Osteoblast (primary cell): ENCODE results near the gene MICU2. TPM values are rescaled to one million over a fixed set of nuclear protein-coding genes. Genes with fewer than 3 reads are reported as not detected.
A peak's percentile ranks its signal among the peaks of the same experiment; 100 is the strongest.

Experiments used
- DNase-seq: peaks from one replicate; pipeline ENCODE4 v3.0.0; 2011; ENCODE audit warnings: low spot score, mixed read lengths; ENCODE audit not compliant: insufficient read length; ENCODE audit errors: missing footprints
- H2AFZ ChIP-seq: 2 replicates; pipeline ENCODE4 v1.6.0; 2011; ENCODE audit warnings: mild to moderate bottlenecking, low read length
- H3K27ac ChIP-seq: 2 replicates; pipeline ENCODE4 v1.5.1; 2011; ENCODE audit warnings: mild to moderate bottlenecking, low read depth, low read length, moderate library complexity
- H3K27me3 ChIP-seq: 2 replicates; pipeline ENCODE4 v1.6.0; 2012; ENCODE audit warnings: mild to moderate bottlenecking, control low read depth, inconsistent platforms, low read length, moderate library complexity; ENCODE audit not compliant: insufficient read depth
- H3K36me3 ChIP-seq: 2 replicates; pipeline ENCODE4 v1.5.1; 2011; ENCODE audit warnings: mild to moderate bottlenecking, low read length, control low read depth, moderate library complexity; ENCODE audit not compliant: insufficient read depth
- H3K4me1 ChIP-seq: 2 replicates; pipeline ENCODE4 v1.5.1; 2011; ENCODE audit warnings: mild to moderate bottlenecking, low read length, control low read depth, moderate library complexity; ENCODE audit not compliant: insufficient read depth
- H3K4me2 ChIP-seq: 2 replicates; pipeline ENCODE4 v1.6.0; 2011; ENCODE audit warnings: mild to moderate bottlenecking, low read length; ENCODE audit not compliant: insufficient read depth
- H3K4me3 ChIP-seq: fragments of 200-600 bp; sonication (generic); 3 replicates; pipeline ENCODE4 v1.5.1; 2012; ENCODE audit warnings: mild to moderate bottlenecking, low read length, inconsistent platforms; ENCODE audit not compliant: insufficient read depth
- H3K79me2 ChIP-seq: 2 replicates; pipeline ENCODE4 v1.6.0; 2012; ENCODE audit warnings: mild to moderate bottlenecking, low read length, control low read depth, inconsistent platforms; ENCODE audit not compliant: insufficient read depth
- H3K9me3 ChIP-seq: 2 replicates; pipeline ENCODE4 v1.5.1; 2011; ENCODE audit warnings: low read depth, low read length, control low read depth
- H4K20me1 ChIP-seq: 2 replicates; pipeline ENCODE4 v1.6.0; 2012; ENCODE audit warnings: mild to moderate bottlenecking, low read length, control low read depth; ENCODE audit not compliant: insufficient read depth
- CTCF ChIP-seq: IDR thresholded peaks from 2 replicates; pipeline ENCODE4 v1.5.1; 2011; ENCODE audit warnings: mild to moderate bottlenecking, low read depth, low read length, moderate library complexity; ENCODE audit errors: extremely low read depth
- total RNA-seq: library from RNA; depleted of rRNA; stranded (reverse); fragments of >200 nt; gene quantifications from 2 replicates; pipeline ENCODE4 v1.2.3, GENCODE V29; 2012

The MICU2 gene
- total RNA-seq, 1 donor, result 46.0 TPM

DNA sequence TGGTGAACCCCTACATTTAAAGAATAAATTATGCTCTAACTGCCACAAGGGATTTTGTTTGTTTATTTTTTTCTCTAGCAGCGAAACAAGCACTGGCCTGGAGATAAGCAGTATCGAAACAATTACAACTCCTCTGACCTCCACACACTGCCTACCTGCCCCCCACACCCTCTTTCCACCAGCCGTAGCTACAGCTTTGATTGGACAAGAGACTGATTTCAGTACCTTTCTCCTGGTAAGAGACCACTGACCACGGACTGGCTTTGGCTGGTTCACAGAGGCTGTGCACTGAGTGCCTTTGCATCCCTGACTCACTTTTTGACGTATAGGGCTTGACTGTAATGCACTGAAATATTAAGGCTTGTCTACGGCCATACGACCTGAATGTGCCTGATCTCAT is 137.4 kb downstream of the MICU2 start:
- Histone ChIP-seq H3K27ac (no peak overlapping the region), H4K20me1 (no peaks in the 10 kb centered on the region), H3K4me3 (no peak overlapping the region), H3K79me2 (no peaks in the 10 kb centered on the region), H3K4me1 (no peaks in the 10 kb centered on the region), H3K9me3 (no peaks in the 10 kb centered on the region), H2AFZ (no peak overlapping the region), H3K4me2 (no peak overlapping the region), H3K27me3 (no peaks in the 10 kb centered on the region), H3K36me3 (no peaks in the 10 kb centered on the region)
- no peak for TF ChIP-seq CTCF
- no peak for DNase-seq

- no peaks in the 10 kb centered on the region for H4K20me1 ChIP-seq
- H3K4me3 ChIP-seq, result no peak overlapping the region
- no peak overlapping the region for H3K4me2 ChIP-seq
- H3K27me3 ChIP-seq, result no peaks in the 10 kb centered on the region
- H3K4me1 ChIP-seq, result no peaks in the 10 kb centered on the region
- no peaks in the 10 kb centered on the region for H3K36me3 ChIP-seq
- DNase-seq, result no peak
- H3K79me2 ChIP-seq, result no peaks in the 10 kb centered on the region
- peak overlapping the region; percentile 3 for H2AFZ ChIP-seq
- no peak for TF ChIP-seq CTCF
- no peak overlapping the region for H3K27ac ChIP-seq
- H3K9me3 ChIP-seq, result no peaks in the 10 kb centered on the region
Observed at GRCh38 chr13:21465710-21466160, 138.2 kb downstream of the MICU2 start.

DNA sequence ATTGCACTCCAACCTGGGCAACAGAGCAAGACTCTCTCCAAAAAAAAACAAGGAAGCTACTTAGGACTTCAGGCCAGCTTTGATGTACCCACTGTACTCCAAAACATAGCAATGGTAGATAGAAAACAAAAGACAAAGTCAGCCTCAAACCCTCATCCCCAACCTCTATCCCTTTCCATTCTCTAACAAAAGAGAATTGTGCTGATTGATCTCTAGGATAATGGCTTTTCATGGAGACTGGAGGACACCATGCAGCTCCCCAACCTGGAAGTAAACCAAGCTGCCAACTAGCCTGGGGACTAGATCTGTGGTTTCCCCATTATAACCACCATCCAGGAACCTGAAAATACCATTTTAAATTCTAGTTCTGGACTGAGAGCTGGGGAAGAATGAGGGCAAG is 140.5 kb downstream of the MICU2 start:
- TF ChIP-seq CTCF, result no peak
- no peaks in the 10 kb centered on the region for H4K20me1 ChIP-seq
- no peak overlapping the region for H3K4me2 ChIP-seq
- H3K27ac ChIP-seq, result no peak overlapping the region
- no peaks in the 10 kb centered on the region for H3K36me3 ChIP-seq
- no peaks in the 10 kb centered on the region for H3K9me3 ChIP-seq
- DNase-seq, result no peak
- H3K79me2 ChIP-seq, result peaks cover 3% of the 10 kb centered on the region
- no peaks in the 10 kb centered on the region for H3K4me1 ChIP-seq
- no peak overlapping the region for H2AFZ ChIP-seq
- H3K27me3 ChIP-seq, result no peaks in the 10 kb centered on the region
- H3K4me3 ChIP-seq, result no peak overlapping the region

- H3K27ac ChIP-seq, result no peak overlapping the region
- DNase-seq, result no peak
- no peaks in the 10 kb centered on the region for H3K9me3 ChIP-seq
- no peak overlapping the region for H3K4me2 ChIP-seq
- peaks cover 24% of the 10 kb centered on the region for H3K79me2 ChIP-seq
- no peaks in the 10 kb centered on the region for H3K36me3 ChIP-seq
- no peak for TF ChIP-seq CTCF
- no peaks in the 10 kb centered on the region for H3K4me1 ChIP-seq
- H2AFZ ChIP-seq, result no peak overlapping the region
- H4K20me1 ChIP-seq, result peaks cover 6% of the 10 kb centered on the region
- no peaks in the 10 kb centered on the region for H3K27me3 ChIP-seq
- no peak overlapping the region for H3K4me3 ChIP-seq
Observed at GRCh38 chr13:21461131-21461530, 142.8 kb downstream of the MICU2 start.
